HepG2 (cell line): ENCODE measurements around the gene IRF6. TPM values are rescaled to one million over a fixed set of nuclear protein-coding genes. Genes with fewer than 3 reads are reported as not detected.

Experiments
- ATAC-seq: fragments of 200-7000 bp; cut with Tn5 transposase; 3 replicates; pipeline ENCODE4 v1.9.1; 2020; ENCODE audit warnings: mild to moderate bottlenecking, moderate library complexity
- BruUV-seq: library from RNA; stranded (reverse); fragments of 400-500 nt; replicated peaks from 2 replicates; lab custom pipeline; 2021; lab: Mats Ljungman, UMichigan
- CTCF ChIA-PET: fragments of 300-600 bp; formaldehyde crosslinking; extraction: SDS; loops from one replicate; lab custom pipeline; 2021; ENCODE audit warnings: low total read pairs, inconsistent platforms, low intra/inter-chr PET ratio; lab: Yijun Ruan, JAX
- POLR2A ChIA-PET: fragments of 350-600 bp; sonication (Branson Sonifier 250); formaldehyde crosslinking; loops from one replicate; lab custom pipeline; 2020; ENCODE audit warnings: antibody characterized with exemption, inconsistent platforms; lab: Yijun Ruan, JAX
- DNase-seq: peaks from one replicate; pipeline ENCODE4 v3.0.0-alpha.2; 2015; ENCODE audit warnings: low spot score
- FAIRE-seq: peaks from 3 replicates; lab custom pipeline; 2011; peaks lifted over from hg19 to GRCh38; lab: Jason Lieb, UNC
- H2AFZ ChIP-seq: one replicate; pipeline ENCODE4 v1.6.1; 2011; ENCODE audit warnings: low read length, inconsistent platforms
- H3K27ac ChIP-seq: fragments of 300-600 bp; 3 replicates; pipeline ENCODE4 v1.8.0; 2011; ENCODE audit warnings: mixed run types, mild to moderate bottlenecking, mixed read lengths, low read length, inconsistent platforms; ENCODE audit not compliant: insufficient read depth; ENCODE audit errors: extremely low read length
- H3K27me3 ChIP-seq, 2 experiments: fragments of 200-600 bp in 1 of 2; 2 replicates in 1 of 2; 3 replicates in 1 of 2; pipeline versions ENCODE4 v1.6.0 to v1.8.0; 2011; ENCODE audit warnings: low read length in 2 of 2, mild to moderate bottlenecking in 2 of 2, moderate library complexity in 2 of 2, inconsistent platforms in 1 of 2; ENCODE audit not compliant: insufficient read depth in 2 of 2, control insufficient read depth in 1 of 2
- H3K36me3 ChIP-seq, 2 experiments: fragments of 200-600 bp in 1 of 2; replicated peaks in 1 of 2; 2 replicates in 1 of 2; 3 replicates in 1 of 2; pipeline versions ENCODE4 v1.5.1 to v1.8.0; 2011; ENCODE audit warnings: low read length in 2 of 2, inconsistent platforms in 1 of 2; ENCODE audit not compliant: insufficient read depth in 2 of 2, control insufficient read depth in 1 of 2
- H3K4me1 ChIP-seq: 2 replicates; pipeline ENCODE4 v1.5.1; 2012; ENCODE audit warnings: low read length, inconsistent platforms; ENCODE audit not compliant: insufficient read depth
- H3K4me2 ChIP-seq: 2 replicates; pipeline ENCODE4 v1.6.0; 2011; ENCODE audit warnings: low read depth, low read length, inconsistent platforms
- H3K4me3 ChIP-seq, 3 experiments: fragments of 200-600 bp in 1 of 3; sonication (generic), shearing (Covaris generic) in 1 of 3; replicated peaks in 1 of 3; 2 replicates each; pipeline ENCODE4 v1.5.1; 2011 to 2016; ENCODE audit warnings: low read length in 3 of 3, inconsistent platforms in 2 of 3, low read depth in 2 of 3, mild to moderate bottlenecking in 2 of 3, control low read depth in 1 of 3, mixed read lengths in 1 of 3; ENCODE audit not compliant: insufficient read depth in 1 of 3
- H3K79me2 ChIP-seq: one replicate; pipeline ENCODE4 v1.6.1; 2011; ENCODE audit warnings: low read length, inconsistent platforms; ENCODE audit not compliant: insufficient read depth
- H3K9ac ChIP-seq: 2 replicates; pipeline ENCODE4 v1.6.0; 2011; ENCODE audit warnings: mild to moderate bottlenecking, low read depth, low read length, inconsistent platforms; ENCODE audit not compliant: insufficient read depth
- H3K9me3 ChIP-seq: 2 replicates; pipeline ENCODE4 v1.5.1; 2012; ENCODE audit warnings: mild to moderate bottlenecking, low read length
- H4K20me1 ChIP-seq: 2 replicates; pipeline ENCODE4 v1.6.0; 2011; ENCODE audit warnings: inconsistent platforms, mild to moderate bottlenecking, low read length, moderate library complexity; ENCODE audit not compliant: insufficient read depth
- ATM ChIP-seq: fragments of 450-650 bp; IDR thresholded peaks from 2 replicates; pipeline ENCODE4 v1.7.1; 2017; ENCODE audit warnings: mild to moderate bottlenecking, borderline replicate concordance
- BRCA1 ChIP-seq: sonication (generic); formaldehyde crosslinking; IDR thresholded peaks from 2 replicates; pipeline ENCODE4 v1.4.0; 2020; ENCODE audit warnings: missing genetic modification reagents
- HNF1A ChIP-seq, 2 experiments: sonication (generic) in 1 of 2; formaldehyde crosslinking in 1 of 2; IDR thresholded peaks; 2 replicates each; pipeline versions ENCODE4 v1.4.0 to v1.6.1; 2016 to 2020; ENCODE audit warnings: borderline replicate concordance in 1 of 2, low read depth in 1 of 2, mild to moderate bottlenecking in 1 of 2, missing genetic modification reagents in 1 of 2
- MZF1 ChIP-seq: sonication (generic); formaldehyde crosslinking; IDR thresholded peaks from 2 replicates; pipeline ENCODE4 v1.8.1; 2023; ENCODE audit warnings: mild to moderate bottlenecking, missing genetic modification reagents, borderline replicate concordance
- SRY ChIP-seq: sonication (generic); formaldehyde crosslinking; IDR thresholded peaks from 2 replicates; pipeline ENCODE4 v1.8.0; 2022; ENCODE audit warnings: mild to moderate bottlenecking, missing genetic modification reagents
- TERF1 ChIP-seq: sonication (generic); formaldehyde crosslinking; IDR thresholded peaks from 2 replicates; pipeline ENCODE4 v1.8.0; 2022; ENCODE audit warnings: mild to moderate bottlenecking, missing genetic modification reagents, moderate library complexity
- ZFP36L1 ChIP-seq: sonication (generic); formaldehyde crosslinking; IDR thresholded peaks from 2 replicates; pipeline ENCODE4 v1.8.0; 2022; ENCODE audit warnings: mild to moderate bottlenecking, missing genetic modification reagents, moderate library complexity
- ZNF20 ChIP-seq: sonication (generic); formaldehyde crosslinking; IDR thresholded peaks from 2 replicates; pipeline ENCODE4 v1.4.0; 2020; ENCODE audit warnings: mild to moderate bottlenecking, moderate library complexity, missing genetic modification reagents
- ZNF354B ChIP-seq: sonication (generic); formaldehyde crosslinking; IDR thresholded peaks from 2 replicates; pipeline ENCODE4 v1.8.0; 2022; ENCODE audit warnings: mild to moderate bottlenecking, missing genetic modification reagents
- ZNF577 ChIP-seq: sonication (generic); formaldehyde crosslinking; IDR thresholded peaks from 2 replicates; pipeline ENCODE4 v1.4.0; 2020; ENCODE audit warnings: mild to moderate bottlenecking, low read depth, missing genetic modification reagents, borderline replicate concordance
- WGBS: methylation state at CpG from one replicate; pipeline ENCODE4 v1.1.6; 2017; ENCODE audit warnings: low lambda C conversion rate; 5-methylcytosine and 5-hydroxymethylcytosine counted together
- in situ Hi-C: cut with HindIII; loops from 2 replicates; pipeline ENCODE4 v1.10.0; 2017; ENCODE audit warnings: low pct_unique_long_range_greater_than_20kb; ENCODE audit not compliant: extremely low pct_ligation_motif_present
- intact Hi-C: fragments of 100-400 bp; cut with micrococcal nuclease; formaldehyde crosslinking; loops from one replicate; pipeline ENCODE4 v1.10.0; 2022; ENCODE audit not compliant: unreplicated experiment
- polyA plus RNA-seq, 8 experiments: library from polyadenylated mRNA; depleted of rRNA in 3 of 8; stranded (reverse) in 7 of 8; unstranded in 1 of 8; fragments of >200 nt; fragmentation: Illumina TruSeq in 4 of 8; extraction: Trizol in 4 of 8; gene quantifications; 2 replicates each; pipeline versions ENCODE4 v1.2.1 to v1.2.3, GENCODE V29; 2011 to 2016; ENCODE audit warnings: low read depth in 4 of 8, missing spikeins in 1 of 8, mixed read lengths in 1 of 8; ENCODE audit not compliant: insufficient read depth in 1 of 8
- total RNA-seq, 5 experiments: library from RNA; depleted of rRNA; stranded (reverse); fragments of >200 nt; fragmentation: Illumina TruSeq; extraction: Trizol; gene quantifications; 2 replicates each; pipeline ENCODE4 v1.2.3, GENCODE V29; 2016; ENCODE audit warnings: low read depth in 1 of 5

Gene IRF6
- total and polyA plus RNA-seq, 2 of the 13 experiments (the other 11 are each of a cell fraction or from before 2014, with no cell fraction given): 0.02 TPM; not detected in 1

- no peak for DNase-seq
- H3K4me1 ChIP-seq: peaks cover 11% of the 10 kb centered on the region
- BruUV-seq: no TSS peak
- no peaks in the 10 kb centered on the region for H3K79me2 ChIP-seq
- CTCF ChIA-PET: no interaction called here
- no peak overlapping the region for H3K4me3 ChIP-seq
- H3K36me3 ChIP-seq: no peaks in the 10 kb centered on the region
- in situ Hi-C loops: no loop called here
- no peak for TF ChIP-seq ZNF577 (CRISPR knock-in tag)
- TF ChIP-seq HNF1A (IDR thresholded peaks at IDR 0.05; ENCODE audit: low read depth): no peak
- TF ChIP-seq HNF1A (CRISPR knock-in tag; IDR thresholded peaks at IDR 0.05; ENCODE audit: borderline replicate concordance): no peak
- TF ChIP-seq BRCA1 (CRISPR knock-in tag): no peak
- TF ChIP-seq ZNF20 (CRISPR knock-in tag): no peak
- TF ChIP-seq TERF1: no peak
- no peak for TF ChIP-seq ZNF354B (CRISPR knock-in tag)
- TF ChIP-seq SRY (CRISPR knock-in tag): no peak
- TF ChIP-seq ATM: no peak
- no peak for TF ChIP-seq ZFP36L1 (CRISPR knock-in tag)
- no peak for TF ChIP-seq MZF1
- TF ChIP-seq, all 625 proteins: peak for 0
- FAIRE-seq (no peak), ATAC-seq (no peak)
- WGBS: 4% methylated on average over 1 of the region's 1 CpG
- H3K27me3 ChIP-seq: peaks cover 0 to 3% of the 10 kb centered on the region in 2 experiments; a peak in 1 of 5 replicates
- H3K27ac ChIP-seq: no peak overlapping the region
- H3K9me3 ChIP-seq: no peaks in the 10 kb centered on the region
- no peak overlapping the region for H3K4me2 ChIP-seq
- POLR2A ChIA-PET: no interaction called here
- intact Hi-C loops: no loop called here
- H3K9ac ChIP-seq: no peak overlapping the region
- no peaks in the 10 kb centered on the region for H4K20me1 ChIP-seq
- H2AFZ ChIP-seq: no peak overlapping the region
These were observed 14.0 kb downstream of the IRF6 start for GRCh38 chr1:209791920-209792319.
